SK-N-SH (cell line): ENCODE data around the gene MBD3L2. TPM values are rescaled to one million over a fixed set of nuclear protein-coding genes. Genes with fewer than 3 reads are reported as not detected.
"Not testable (repeated sequence)": the region's sequence is repeated elsewhere in the genome, so short reads cannot be mapped to it uniquely, and the experiment has no call there.

Experiments
- CTCF ChIA-PET: fragments of 300-600, 350-600 bp; formaldehyde crosslinking; extraction: SDS; loops from one replicate; lab custom pipeline; 2021; lab: Yijun Ruan, JAX
- POLR2A ChIA-PET: fragments of 350-600 bp; sonication (Branson Sonifier 250); formaldehyde crosslinking; extraction: SDS; loops from one replicate; lab custom pipeline; 2020; ENCODE audit warnings: antibody characterized with exemption, inconsistent platforms; lab: Yijun Ruan, JAX
- DNase-seq: peaks from one replicate; pipeline ENCODE4 v3.0.0; 2012
- H2AFZ ChIP-seq: fragments of 200-600 bp; sonication (generic); 2 replicates; pipeline ENCODE4 v1.8.1; 2016; ENCODE audit warnings: antibody characterized with exemption, mild to moderate bottlenecking, low read depth
- H3F3A ChIP-seq: fragments of 200-600 bp; sonication (generic); replicated peaks from 2 replicates; pipeline ENCODE3; 2016; ENCODE audit warnings: antibody characterized with exemption, mild to moderate bottlenecking; ENCODE audit not compliant: insufficient read depth
- H3K27ac ChIP-seq, 2 experiments: fragments of 200-500 bp in 1 of 2; fragments of 200-600 bp in 1 of 2; sonication (Bioruptor generic) in 1 of 2; sonication (generic), shearing (Covaris generic) in 1 of 2; 2 replicates each; pipeline versions ENCODE4 v1.5.1 to v1.6.1; 2014 to 2016; ENCODE audit warnings: low read depth in 2 of 2, inconsistent platforms in 1 of 2, low read length in 1 of 2, mild to moderate bottlenecking in 1 of 2, mixed read lengths in 1 of 2
- H3K27me3 ChIP-seq: fragments of 200-600 bp; sonication (generic), shearing (Covaris generic); 2 replicates; pipeline ENCODE4 v1.6.1; 2016; ENCODE audit warnings: mixed run types; ENCODE audit not compliant: insufficient read depth
- H3K36me3 ChIP-seq, 2 experiments: fragments of 200-500 bp in 1 of 2; fragments of 200-600 bp in 1 of 2; sonication (Bioruptor generic) in 1 of 2; sonication (generic) in 1 of 2; replicated peaks in 1 of 2; 2 replicates each; pipeline versions ENCODE3 to v1.5.1; 2014 to 2016; ENCODE audit warnings: low read length in 1 of 2, mild to moderate bottlenecking in 1 of 2; ENCODE audit not compliant: insufficient read depth in 2 of 2, control insufficient read depth in 1 of 2
- H3K4me1 ChIP-seq, 2 experiments: fragments of 200-500 bp in 1 of 2; fragments of 200-600 bp in 1 of 2; sonication (Bioruptor generic) in 1 of 2; sonication (generic), shearing (Covaris generic) in 1 of 2; 2 replicates each; pipeline versions ENCODE4 v1.5.1 to v1.6.1; 2014 to 2016; ENCODE audit warnings: low read depth in 1 of 2, low read length in 1 of 2, mixed run types in 1 of 2; ENCODE audit not compliant: insufficient read depth in 2 of 2, control insufficient read depth in 1 of 2
- H3K4me2 ChIP-seq: fragments of 200-600 bp; sonication (generic), shearing (Covaris generic); 2 replicates; pipeline ENCODE4 v1.6.1; 2017; ENCODE audit warnings: mixed run types
- H3K4me3 ChIP-seq, 2 experiments: fragments of 200-500 bp in 1 of 2; fragments of 200-600 bp in 1 of 2; sonication (Bioruptor generic) in 1 of 2; sonication (generic), shearing (Covaris generic) in 1 of 2; 2 replicates each; pipeline versions ENCODE4 v1.5.1 to v1.8.1; 2014 to 2016; ENCODE audit warnings: low read depth in 2 of 2, inconsistent platforms in 1 of 2, low read length in 1 of 2, mild to moderate bottlenecking in 1 of 2, mixed read lengths in 1 of 2, moderate library complexity in 1 of 2
- H3K79me2 ChIP-seq: fragments of 200-600 bp; sonication (generic); 2 replicates; pipeline ENCODE4 v1.8.1; 2017; ENCODE audit warnings: mild to moderate bottlenecking; ENCODE audit not compliant: insufficient read depth
- H3K9ac ChIP-seq: fragments of 200-600 bp; sonication (generic); 2 replicates; pipeline ENCODE4 v1.6.1; 2017; ENCODE audit warnings: mixed run types
- H3K9me2 ChIP-seq: fragments of 200-600 bp; sonication (generic); 2 replicates; pipeline ENCODE4 v1.6.1; 2017; ENCODE audit warnings: mixed run types
- H3K9me3 ChIP-seq: fragments of 200-600 bp; sonication (generic); 2 replicates; pipeline ENCODE4 v1.6.1; 2017; ENCODE audit warnings: mixed run types, mild to moderate bottlenecking, moderate library complexity
- H4K20me1 ChIP-seq: fragments of 200-600 bp; sonication (generic); 2 replicates; pipeline ENCODE4 v1.6.1; 2017; ENCODE audit warnings: mild to moderate bottlenecking, mixed run types; ENCODE audit not compliant: insufficient read depth
- WGBS: methylation state at CpG from one replicate; pipeline ENCODE4 v1.1.6; 2017; ENCODE audit warnings: low lambda C conversion rate; 5-methylcytosine and 5-hydroxymethylcytosine counted together
- polyA plus RNA-seq, 3 experiments: library from polyadenylated mRNA; depleted of rRNA; stranded (reverse); fragments of >200 nt; gene quantifications; 2 replicates each; pipeline ENCODE4 v1.2.3, GENCODE V29; 2012

Gene MBD3L2
- polyA plus RNA-seq, 1 of the 3 experiments (the other 2 are of a cell fraction): 0.12 TPM

DNA sequence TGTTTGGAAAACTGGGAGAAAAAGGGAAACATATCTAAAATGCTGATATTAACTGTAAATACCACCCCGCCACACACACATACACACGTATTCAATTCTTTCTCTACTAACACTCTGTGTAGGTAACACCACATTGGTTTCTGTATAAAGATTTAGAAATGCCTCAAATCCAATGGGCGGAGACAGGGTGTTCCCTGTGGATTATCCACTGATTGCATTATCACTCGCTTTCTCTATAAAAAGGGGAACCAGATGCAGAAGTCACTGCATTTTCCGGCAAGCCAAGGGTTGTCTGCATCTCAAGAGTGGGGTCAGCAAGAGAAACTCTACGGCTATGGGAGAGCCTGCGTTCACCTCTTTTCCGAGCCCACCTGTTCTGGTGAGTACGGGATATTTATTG lies 18.8 kb upstream of the MBD3L2 start, which contains the start of gene MBD3L5:
MBD3L5 (plus strand) TSS at position 301 of the 400 bp plus-strand sequence; CDS start at position 335, 34 bp downstream.
- H3K27me3 ChIP-seq, H4K20me1 ChIP-seq, H3K9ac ChIP-seq, H3K4me1 ChIP-seq, H2AFZ ChIP-seq, H3K79me2 ChIP-seq, H3K4me3 ChIP-seq, H3K4me2 ChIP-seq, CTCF ChIA-PET, H3F3A ChIP-seq, POLR2A ChIA-PET, H3K9me2 ChIP-seq, H3K27ac ChIP-seq, DNase-seq, H3K36me3 ChIP-seq, H3K9me3 ChIP-seq: not testable (repeated sequence)
- no CpG with 5 or more reads among the region's 9 CpGs for WGBS

DNA sequence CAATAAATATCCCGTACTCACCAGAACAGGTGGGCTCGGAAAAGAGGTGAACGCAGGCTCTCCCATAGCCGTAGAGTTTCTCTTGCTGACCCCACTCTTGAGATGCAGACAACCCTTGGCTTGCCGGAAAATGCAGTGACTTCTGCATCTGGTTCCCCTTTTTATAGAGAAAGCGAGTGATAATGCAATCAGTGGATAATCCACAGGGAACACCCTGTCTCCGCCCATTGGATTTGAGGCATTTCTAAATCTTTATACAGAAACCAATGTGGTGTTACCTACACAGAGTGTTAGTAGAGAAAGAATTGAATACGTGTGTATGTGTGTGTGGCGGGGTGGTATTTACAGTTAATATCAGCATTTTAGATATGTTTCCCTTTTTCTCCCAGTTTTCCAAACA lies 9.0 kb upstream of the MBD3L2 start, which contains the start of gene MBD3L4:
MBD3L4 (minus strand) TSS at position 101 of the 400 bp plus-strand sequence; CDS start at position 66, 35 bp downstream.
- H3K36me3 ChIP-seq, CTCF ChIA-PET, H3K27ac ChIP-seq, DNase-seq, H3K4me1 ChIP-seq, H3K79me2 ChIP-seq, H3K9me3 ChIP-seq, H3K9ac ChIP-seq, H2AFZ ChIP-seq, H3K27me3 ChIP-seq, H4K20me1 ChIP-seq, H3K9me2 ChIP-seq, H3K4me3 ChIP-seq, POLR2A ChIA-PET, H3K4me2 ChIP-seq, H3F3A ChIP-seq: not testable (repeated sequence)
- no CpG with 5 or more reads among the region's 9 CpGs for WGBS

DNA sequence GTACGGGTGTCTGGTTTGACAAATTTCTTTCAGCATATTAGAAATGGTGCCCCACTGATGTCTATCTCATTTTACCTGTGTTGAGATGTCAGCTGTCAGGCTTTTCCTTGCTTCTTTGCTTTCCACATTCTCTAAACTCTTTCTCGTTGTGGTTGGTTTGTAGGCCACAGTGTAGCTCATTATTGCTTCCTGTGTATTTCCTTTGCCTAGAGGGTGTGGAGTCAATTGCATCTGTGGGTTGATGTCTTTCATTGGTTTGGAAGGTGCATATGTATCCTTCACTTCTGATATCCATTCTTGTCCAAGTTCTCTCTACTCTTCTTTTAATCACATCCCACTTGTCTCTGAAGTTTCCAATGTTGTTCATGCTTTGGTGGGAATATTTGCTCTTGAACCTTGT lies 7.6 kb upstream of the MBD3L2 start:
- H4K20me1 ChIP-seq, H3K4me3 ChIP-seq, H3K9me2 ChIP-seq, H3K27me3 ChIP-seq, DNase-seq, H3K27ac ChIP-seq, H3K36me3 ChIP-seq, H2AFZ ChIP-seq, H3K9ac ChIP-seq, H3K4me2 ChIP-seq, CTCF ChIA-PET, H3F3A ChIP-seq, H3K9me3 ChIP-seq, H3K4me1 ChIP-seq, POLR2A ChIA-PET, H3K79me2 ChIP-seq: not testable (repeated sequence)
- WGBS: no CpG with 5 or more reads among the region's 2 CpGs

DNA sequence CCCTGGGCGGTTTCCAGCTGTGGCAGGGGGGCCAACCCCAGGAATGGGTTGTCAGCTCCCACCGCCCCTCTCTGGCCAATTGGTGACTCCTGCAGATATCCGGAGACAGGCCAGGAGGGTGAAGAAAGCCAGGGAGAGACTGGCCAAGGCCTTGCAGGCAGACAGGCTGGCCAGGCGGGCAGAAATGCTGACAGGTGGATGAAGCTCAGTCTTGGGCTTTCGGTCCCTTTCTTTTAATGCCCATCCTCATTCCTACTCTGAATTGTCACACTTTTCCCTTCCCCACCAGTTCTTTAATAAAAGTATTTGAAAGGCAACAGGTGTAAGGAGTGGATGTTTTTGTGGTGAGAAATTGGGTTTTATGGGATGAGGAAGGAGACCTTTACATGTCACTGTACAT lies 2.3 kb downstream of the MBD3L2 start:
- H3K36me3 ChIP-seq, H3K27ac ChIP-seq, CTCF ChIA-PET, H2AFZ ChIP-seq, H3K27me3 ChIP-seq, H3F3A ChIP-seq, H3K4me2 ChIP-seq, H3K79me2 ChIP-seq, H3K9me2 ChIP-seq, H3K9me3 ChIP-seq, H3K4me1 ChIP-seq, POLR2A ChIA-PET, H3K9ac ChIP-seq, H3K4me3 ChIP-seq, H4K20me1 ChIP-seq, DNase-seq: not testable (repeated sequence)
- 47% methylated on average over 2 of the region's 5 CpGs for WGBS

DNA sequence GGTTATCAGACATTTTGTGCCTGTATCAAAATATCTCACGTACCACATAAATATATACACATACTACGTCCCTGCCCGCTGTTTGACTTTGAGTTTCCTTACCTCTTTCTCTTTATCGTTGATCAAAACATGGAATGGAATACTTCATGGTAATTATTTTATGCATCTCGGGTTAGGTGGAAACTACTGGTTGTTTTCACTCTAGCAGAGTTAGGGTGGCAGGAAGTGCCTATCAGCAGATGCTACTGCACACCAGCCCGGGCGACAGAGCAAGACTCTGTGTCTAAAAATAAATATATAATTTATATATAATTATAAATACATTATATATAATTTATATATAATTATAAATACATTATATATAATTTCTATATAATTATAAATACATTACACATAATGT lies 3.8 kb downstream of the MBD3L2 start:
- CTCF ChIA-PET, H2AFZ ChIP-seq, H3K9me3 ChIP-seq, H3K79me2 ChIP-seq, POLR2A ChIA-PET, H4K20me1 ChIP-seq, H3K4me1 ChIP-seq, H3K9ac ChIP-seq, DNase-seq, H3K27me3 ChIP-seq, H3K27ac ChIP-seq, H3F3A ChIP-seq, H3K4me2 ChIP-seq, H3K36me3 ChIP-seq, H3K4me3 ChIP-seq, H3K9me2 ChIP-seq: not testable (repeated sequence)
- 43% methylated on average over 7 of the region's 7 CpGs for WGBS

DNA sequence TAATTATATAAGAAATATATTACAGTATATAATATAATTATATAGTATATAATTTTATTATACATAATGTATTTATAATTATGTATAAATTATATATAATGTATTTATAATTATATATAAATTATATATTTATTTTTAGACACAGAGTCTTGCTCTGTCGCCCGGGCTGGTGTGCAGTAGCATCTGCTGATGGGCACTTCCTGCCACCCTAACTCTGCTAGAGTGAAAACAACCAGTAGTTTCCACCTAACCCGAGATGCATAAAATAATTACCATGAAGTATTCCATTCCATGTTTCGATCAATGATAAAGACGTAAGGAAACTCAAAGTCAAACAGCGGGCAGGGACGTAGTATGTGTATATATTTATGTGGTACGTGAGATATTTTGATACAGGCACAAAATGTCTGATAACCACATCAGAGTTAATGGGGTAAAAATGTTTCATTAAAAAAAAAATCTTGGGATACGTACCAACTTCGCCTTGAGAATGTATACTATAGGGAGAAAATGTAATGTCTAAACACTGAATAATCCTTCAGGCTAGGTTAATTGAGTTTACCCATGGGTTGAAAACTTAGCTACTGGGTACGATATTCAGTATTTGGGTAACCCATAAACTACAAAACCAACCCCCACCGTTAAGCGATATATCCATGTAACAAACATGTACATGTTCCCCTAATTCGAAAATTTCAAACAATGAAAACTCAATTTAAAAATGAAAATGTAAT lies 5.7 kb downstream of the MBD3L2 start:
- DNase-seq, H3K9me3 ChIP-seq, H3K36me3 ChIP-seq, H3F3A ChIP-seq, H2AFZ ChIP-seq, H3K27me3 ChIP-seq, CTCF ChIA-PET, H3K4me2 ChIP-seq, H3K4me1 ChIP-seq, H3K27ac ChIP-seq, POLR2A ChIA-PET, H3K79me2 ChIP-seq, H4K20me1 ChIP-seq, H3K4me3 ChIP-seq, H3K9me2 ChIP-seq, H3K9ac ChIP-seq: not testable (repeated sequence)
- 68% methylated on average over 14 of the region's 14 CpGs for WGBS
